ENCODE measurements around the gene AHRR.

DNA sequence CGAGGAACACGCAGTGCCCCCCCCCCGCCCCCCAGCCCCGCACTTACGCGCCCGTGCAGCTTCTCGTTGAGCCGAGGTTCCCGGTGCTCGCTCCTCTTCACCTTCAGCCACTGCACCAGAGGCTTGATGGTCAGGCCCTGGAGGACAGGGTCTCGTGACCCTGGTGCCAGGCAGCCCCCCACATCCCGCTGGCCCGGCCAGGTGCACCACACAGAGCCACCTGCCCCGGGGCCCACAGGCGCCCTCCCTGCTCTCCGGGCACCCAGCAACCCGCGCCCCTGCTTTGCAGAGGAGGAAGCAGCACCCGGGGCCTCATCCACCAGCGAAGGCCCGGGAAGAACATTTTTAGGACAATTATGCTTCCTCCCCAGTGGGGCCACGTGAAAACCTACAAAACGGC lies 160.5 kb downstream of the AHRR start:
- no peak for TF ChIP-seq POLR2AphosphoS5 (IDR thresholded peaks at IDR 0.05)
- TF ChIP-seq, protein P1, sequence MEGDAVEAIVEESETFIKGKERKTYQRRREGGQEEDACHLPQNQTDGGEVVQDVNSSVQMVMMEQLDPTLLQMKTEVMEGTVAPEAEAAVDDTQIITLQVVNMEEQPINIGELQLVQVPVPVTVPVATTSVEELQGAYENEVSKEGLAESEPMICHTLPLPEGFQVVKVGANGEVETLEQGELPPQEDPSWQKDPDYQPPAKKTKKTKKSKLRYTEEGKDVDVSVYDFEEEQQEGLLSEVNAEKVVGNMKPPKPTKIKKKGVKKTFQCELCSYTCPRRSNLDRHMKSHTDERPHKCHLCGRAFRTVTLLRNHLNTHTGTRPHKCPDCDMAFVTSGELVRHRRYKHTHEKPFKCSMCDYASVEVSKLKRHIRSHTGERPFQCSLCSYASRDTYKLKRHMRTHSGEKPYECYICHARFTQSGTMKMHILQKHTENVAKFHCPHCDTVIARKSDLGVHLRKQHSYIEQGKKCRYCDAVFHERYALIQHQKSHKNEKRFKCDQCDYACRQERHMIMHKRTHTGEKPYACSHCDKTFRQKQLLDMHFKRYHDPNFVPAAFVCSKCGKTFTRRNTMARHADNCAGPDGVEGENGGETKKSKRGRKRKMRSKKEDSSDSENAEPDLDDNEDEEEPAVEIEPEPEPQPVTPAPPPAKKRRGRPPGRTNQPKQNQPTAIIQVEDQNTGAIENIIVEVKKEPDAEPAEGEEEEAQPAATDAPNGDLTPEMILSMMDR (IDR thresholded peaks at IDR 0.05), result no peak

Measured in transverse colon (tissue), 4 donors.